Astrocyte (in vitro differentiated cells and primary cell): ENCODE results near the gene CADPS. TPM values are rescaled to one million over a fixed set of nuclear protein-coding genes. Genes with fewer than 3 reads are reported as not detected.

ENCODE experiments used
- DNase-seq: peaks from one replicate; pipeline ENCODE4 v3.0.0-alpha.2; 2010; ENCODE audit warnings: low read depth
- FAIRE-seq: peaks from 2 replicates; lab custom pipeline; 2011; peaks lifted over from hg19 to GRCh38; lab: Jason Lieb, UNC
- H2AFZ ChIP-seq: 2 replicates; pipeline ENCODE4 v1.6.0; 2012; ENCODE audit warnings: low read depth, low read length, inconsistent platforms
- H3K27ac ChIP-seq: 2 replicates; pipeline ENCODE4 v1.5.1; 2011; ENCODE audit warnings: low read depth, low read length, inconsistent platforms
- H3K27me3 ChIP-seq: 2 replicates; pipeline ENCODE4 v1.6.0; 2011; ENCODE audit warnings: low read length, inconsistent platforms; ENCODE audit not compliant: insufficient read depth
- H3K36me3 ChIP-seq: 2 replicates; pipeline ENCODE4 v1.5.1; 2011; ENCODE audit warnings: low read length, inconsistent platforms; ENCODE audit not compliant: insufficient read depth
- H3K4me1 ChIP-seq: 2 replicates; pipeline ENCODE4 v1.5.1; 2011; ENCODE audit warnings: low read length, inconsistent platforms; ENCODE audit not compliant: insufficient read depth
- H3K4me2 ChIP-seq: 2 replicates; pipeline ENCODE4 v1.6.0; 2012; ENCODE audit warnings: low read length, inconsistent platforms
- H3K4me3 ChIP-seq: 2 replicates; pipeline ENCODE4 v1.5.1; 2011; ENCODE audit warnings: low read depth, mild to moderate bottlenecking, low read length, inconsistent platforms; ENCODE audit not compliant: insufficient read depth
- H3K79me2 ChIP-seq: 2 replicates; pipeline ENCODE4 v1.6.0; 2012; ENCODE audit warnings: mild to moderate bottlenecking, low read length, inconsistent platforms; ENCODE audit not compliant: insufficient read depth
- H3K9ac ChIP-seq: 2 replicates; pipeline ENCODE4 v1.6.0; 2012; ENCODE audit warnings: mild to moderate bottlenecking, low read length, inconsistent platforms
- H3K9me3 ChIP-seq: 2 replicates; pipeline ENCODE4 v1.5.1; 2012; ENCODE audit warnings: low read depth, mild to moderate bottlenecking, low read length, inconsistent platforms; ENCODE audit not compliant: insufficient read depth
- H4K20me1 ChIP-seq: 2 replicates; pipeline ENCODE4 v1.6.0; 2012; ENCODE audit warnings: low read length, inconsistent platforms; ENCODE audit not compliant: insufficient read depth
- H3K27ac Mint-ChIP-seq: one replicate; pipeline ENCODE4 v1.8.0; 2021; ENCODE audit warnings: mild to moderate bottlenecking, mixed read lengths; ENCODE audit not compliant: unreplicated experiment
- H3K27me3 Mint-ChIP-seq: one replicate; pipeline ENCODE4 v1.8.0; 2021; ENCODE audit warnings: low read depth, mixed read lengths; ENCODE audit not compliant: unreplicated experiment
- H3K36me3 Mint-ChIP-seq: one replicate; pipeline ENCODE4 v1.8.0; 2021; ENCODE audit warnings: low read depth, mixed read lengths; ENCODE audit not compliant: unreplicated experiment
- H3K4me1 Mint-ChIP-seq: one replicate; pipeline ENCODE4 v1.8.0; 2021; ENCODE audit warnings: low read depth, mixed read lengths; ENCODE audit not compliant: unreplicated experiment
- H3K4me3 Mint-ChIP-seq: one replicate; pipeline ENCODE4 v1.8.0; 2021; ENCODE audit warnings: mild to moderate bottlenecking, moderate library complexity, mixed read lengths; ENCODE audit not compliant: unreplicated experiment
- H3K9me3 Mint-ChIP-seq: one replicate; pipeline ENCODE4 v1.8.0; 2021; ENCODE audit warnings: mild to moderate bottlenecking, mixed read lengths; ENCODE audit not compliant: unreplicated experiment
- CTCF ChIP-seq: IDR thresholded peaks from 2 replicates; pipeline ENCODE4 v1.5.1; 2011; ENCODE audit warnings: low read depth, mild to moderate bottlenecking, inconsistent platforms, low read length, moderate library complexity; ENCODE audit not compliant: insufficient read depth
- EZH2 ChIP-seq: IDR thresholded peaks from 2 replicates; pipeline ENCODE4 v1.6.1; 2012; ENCODE audit warnings: mild to moderate bottlenecking, low read length, inconsistent platforms; ENCODE audit not compliant: insufficient read depth
- total RNA-seq: library from RNA; stranded (reverse); gene quantifications from 2 replicates; pipeline ENCODE4 v1.2.1, GENCODE V29; 2021

The CADPS gene
- total RNA-seq, 1 donor from 2014 or later: 5.4 TPM

- no peaks in the 10 kb centered on the region for H3K27me3 ChIP-seq
- Mint-ChIP-seq H3K4me1 (peaks cover 2% of the 10 kb centered on the region), H3K36me3 (no peaks in the 10 kb centered on the region), H3K27ac (no peak overlapping the region), H3K9me3 (no peaks in the 10 kb centered on the region), H3K4me3 (no peak overlapping the region), H3K27me3 (no peaks in the 10 kb centered on the region)
- H2AFZ ChIP-seq: no peak overlapping the region
- H3K9me3 ChIP-seq: no peaks in the 10 kb centered on the region
- no peak overlapping the region for H3K4me2 ChIP-seq
- no peak overlapping the region for H3K27ac ChIP-seq
- H3K36me3 ChIP-seq: no peaks in the 10 kb centered on the region
- H3K79me2 ChIP-seq: no peaks in the 10 kb centered on the region
- DNase-seq (no peak), FAIRE-seq (no peak)
- no peak overlapping the region for H3K9ac ChIP-seq
- TF ChIP-seq CTCF (no peak), EZH2 (no peak)
- no peak overlapping the region for H3K4me3 ChIP-seq
- no peaks in the 10 kb centered on the region for H3K4me1 ChIP-seq
- H4K20me1 ChIP-seq: no peaks in the 10 kb centered on the region
Observed at GRCh38 chr3:62863648-62864047, 11.6 kb downstream of the CADPS start.

GRCh38 chr3:62859203-62859791 lies 15.9 kb downstream of the CADPS start:
- no peak overlapping the region for H2AFZ ChIP-seq
- DNase-seq: no peak
- no peaks in the 10 kb centered on the region for H3K4me1 ChIP-seq
- no peaks in the 10 kb centered on the region for H3K27me3 Mint-ChIP-seq
- no peak overlapping the region for H3K4me3 Mint-ChIP-seq
- no peaks in the 10 kb centered on the region for H3K9me3 Mint-ChIP-seq
- no peak overlapping the region for H3K4me3 ChIP-seq
- no peak for FAIRE-seq
- H3K27me3 ChIP-seq: no peaks in the 10 kb centered on the region
- no peaks in the 10 kb centered on the region for H3K36me3 ChIP-seq
- peaks cover 2% of the 10 kb centered on the region for H3K4me1 Mint-ChIP-seq
- H3K27ac ChIP-seq: no peak overlapping the region
- H4K20me1 ChIP-seq: no peaks in the 10 kb centered on the region
- no peak overlapping the region for H3K27ac Mint-ChIP-seq
- no peak overlapping the region for H3K4me2 ChIP-seq
- H3K79me2 ChIP-seq: no peaks in the 10 kb centered on the region
- TF ChIP-seq EZH2: no peak
- no peak for TF ChIP-seq CTCF
- H3K9me3 ChIP-seq: no peaks in the 10 kb centered on the region
- no peaks in the 10 kb centered on the region for H3K36me3 Mint-ChIP-seq
- H3K9ac ChIP-seq: no peak overlapping the region

GRCh38 chr3:62845996-62846395 lies 29.2 kb downstream of the CADPS start:
- Histone ChIP-seq H3K79me2 (no peaks in the 10 kb centered on the region), H3K4me2 (no peak overlapping the region), H3K4me3 (no peak overlapping the region), H3K27ac (no peak overlapping the region), H3K27me3 (no peaks in the 10 kb centered on the region), H4K20me1 (no peaks in the 10 kb centered on the region), H3K9ac (no peak overlapping the region), H3K4me1 (no peaks in the 10 kb centered on the region), H3K9me3 (no peaks in the 10 kb centered on the region), H2AFZ (no peak overlapping the region), H3K36me3 (no peaks in the 10 kb centered on the region)
- no peak overlapping the region for H3K4me3 Mint-ChIP-seq
- no peaks in the 10 kb centered on the region for H3K27me3 Mint-ChIP-seq
- no peak for TF ChIP-seq EZH2
- no peak for TF ChIP-seq CTCF
- H3K9me3 Mint-ChIP-seq: no peaks in the 10 kb centered on the region
- no peak for DNase-seq
- peaks cover 5% of the 10 kb centered on the region for H3K4me1 Mint-ChIP-seq
- no peaks in the 10 kb centered on the region for H3K36me3 Mint-ChIP-seq
- no peak overlapping the region for H3K27ac Mint-ChIP-seq
- no peak for FAIRE-seq
